Uterus (tissue), 2 donors: Measurements from ENCODE around the gene RDH5.
"Not testable (repeated sequence)": the region's sequence is repeated elsewhere in the genome, so short reads cannot be mapped to it uniquely, and the experiment has no call there.

Experiments used
- POLR2A ChIP-seq, 2 donors: fragments of 450-650 bp; IDR thresholded peaks; one replicate each; pipeline ENCODE4 v1.6.1; 2016; ENCODE audit warnings: antibody characterized with exemption in 2 of 2, mild to moderate bottlenecking in 1 of 2, moderate library complexity in 1 of 2
- TF ChIP-seq, protein P1 (sequence below), 4 experiments: fragments of 200-600 bp in 2 of 4; fragments of 450-650 bp in 2 of 4; sonication (generic) in 2 of 4; IDR thresholded peaks; one replicate each; pipeline ENCODE4 v1.5.1; 2016 to 2019; ENCODE audit warnings: antibody characterized with exemption in 4 of 4, mild to moderate bottlenecking in 2 of 4, moderate library complexity in 1 of 4

- TF ChIP-seq, protein P1, sequence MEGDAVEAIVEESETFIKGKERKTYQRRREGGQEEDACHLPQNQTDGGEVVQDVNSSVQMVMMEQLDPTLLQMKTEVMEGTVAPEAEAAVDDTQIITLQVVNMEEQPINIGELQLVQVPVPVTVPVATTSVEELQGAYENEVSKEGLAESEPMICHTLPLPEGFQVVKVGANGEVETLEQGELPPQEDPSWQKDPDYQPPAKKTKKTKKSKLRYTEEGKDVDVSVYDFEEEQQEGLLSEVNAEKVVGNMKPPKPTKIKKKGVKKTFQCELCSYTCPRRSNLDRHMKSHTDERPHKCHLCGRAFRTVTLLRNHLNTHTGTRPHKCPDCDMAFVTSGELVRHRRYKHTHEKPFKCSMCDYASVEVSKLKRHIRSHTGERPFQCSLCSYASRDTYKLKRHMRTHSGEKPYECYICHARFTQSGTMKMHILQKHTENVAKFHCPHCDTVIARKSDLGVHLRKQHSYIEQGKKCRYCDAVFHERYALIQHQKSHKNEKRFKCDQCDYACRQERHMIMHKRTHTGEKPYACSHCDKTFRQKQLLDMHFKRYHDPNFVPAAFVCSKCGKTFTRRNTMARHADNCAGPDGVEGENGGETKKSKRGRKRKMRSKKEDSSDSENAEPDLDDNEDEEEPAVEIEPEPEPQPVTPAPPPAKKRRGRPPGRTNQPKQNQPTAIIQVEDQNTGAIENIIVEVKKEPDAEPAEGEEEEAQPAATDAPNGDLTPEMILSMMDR (IDR thresholded peaks at IDR 0.05) = not testable (repeated sequence)
- TF ChIP-seq POLR2A (IDR thresholded peaks at IDR 0.05) = not testable (repeated sequence)
These were observed 38.4 kb downstream of the RDH5 start for GRCh38 chr12:55758575-55758974.
